ENCODE measurements around the gene CEP95.
"Not testable (repeated sequence)": the region's sequence is repeated elsewhere in the genome, so short reads cannot be mapped to it uniquely, and the experiment has no call there.

CEP95 gene

GRCh38 chr17:64506576-64507412 is at the start of gene CEP95:
Gene CEP95, plus strand, starts transcription at chr17:64506977. Its CDS starts 121 bp downstream, at chr17:64507098.
- DNase-seq, result peak; percentile 97

- DNase-seq, result no peak
Observed at GRCh38 chr17:64457156-64457555, 49.6 kb upstream of the CEP95 start.

DNA sequence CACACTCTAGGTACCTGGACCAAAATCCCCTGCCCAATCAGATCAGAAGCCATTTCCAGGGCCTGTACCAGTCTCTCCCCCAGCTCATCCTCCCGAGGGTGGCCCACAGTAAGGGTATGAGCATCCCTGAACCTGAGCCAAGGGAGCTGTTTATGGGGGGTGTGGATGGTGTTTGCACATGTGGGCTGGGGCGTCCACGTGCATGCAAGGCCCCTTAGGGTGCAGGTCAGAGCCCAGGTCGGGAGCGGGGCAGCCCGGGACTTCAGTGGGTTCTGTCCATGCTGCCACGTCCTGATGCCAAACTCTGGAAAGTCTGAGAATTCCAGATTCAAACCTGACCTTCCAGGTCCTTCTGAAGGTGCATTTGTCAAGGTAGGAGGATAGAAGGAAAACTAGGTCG is 48.0 kb upstream of the CEP95 start:
- no peak for DNase-seq

DNA sequence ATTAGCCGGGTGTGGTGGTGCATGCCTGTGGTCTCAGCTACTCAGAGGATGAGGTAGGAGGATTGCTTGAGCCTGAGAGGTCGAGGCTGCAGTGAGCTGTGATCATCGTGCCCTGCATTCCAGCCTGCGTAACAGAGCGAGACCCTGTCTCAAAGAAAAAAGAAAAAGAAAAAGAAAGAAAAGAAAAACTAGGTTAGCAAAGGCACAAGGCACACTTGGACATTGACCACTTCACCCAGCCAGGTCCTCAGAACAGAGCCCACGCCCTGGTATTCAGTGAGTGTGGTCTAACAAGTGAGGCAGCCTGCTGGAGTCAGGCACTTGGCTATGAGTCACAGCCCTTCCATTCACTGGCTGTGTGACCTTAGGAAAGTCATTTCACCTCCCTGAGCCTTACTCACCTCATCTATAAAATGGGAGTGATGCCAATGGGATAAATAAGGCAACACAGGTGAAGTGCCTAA is 47.5 kb upstream of the CEP95 start:
- DNase-seq, result no peak

DNA sequence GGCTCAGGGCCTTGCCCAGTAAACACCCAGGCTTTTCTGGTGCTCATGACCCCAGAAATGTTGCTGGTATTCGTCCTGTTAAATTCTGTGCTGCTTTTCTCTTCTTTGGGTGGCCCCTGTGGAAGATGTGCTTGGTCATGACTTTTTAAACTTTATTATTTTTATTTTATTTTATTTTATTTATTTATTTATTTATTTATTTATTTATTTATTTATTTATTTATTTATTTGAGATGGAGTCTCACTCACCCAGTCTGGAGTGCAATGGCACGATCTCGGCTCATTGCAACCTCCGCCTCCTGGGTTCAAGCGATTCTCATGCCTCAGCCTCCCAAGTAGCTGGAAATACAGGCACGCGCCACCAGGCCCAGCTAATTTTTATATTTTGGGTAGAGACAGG is 47.0 kb upstream of the CEP95 start:
- DNase-seq, result not testable (repeated sequence)

GRCh38 chr17:64460955-64461354 is 45.8 kb upstream of the CEP95 start:
- no peak for DNase-seq

DNA sequence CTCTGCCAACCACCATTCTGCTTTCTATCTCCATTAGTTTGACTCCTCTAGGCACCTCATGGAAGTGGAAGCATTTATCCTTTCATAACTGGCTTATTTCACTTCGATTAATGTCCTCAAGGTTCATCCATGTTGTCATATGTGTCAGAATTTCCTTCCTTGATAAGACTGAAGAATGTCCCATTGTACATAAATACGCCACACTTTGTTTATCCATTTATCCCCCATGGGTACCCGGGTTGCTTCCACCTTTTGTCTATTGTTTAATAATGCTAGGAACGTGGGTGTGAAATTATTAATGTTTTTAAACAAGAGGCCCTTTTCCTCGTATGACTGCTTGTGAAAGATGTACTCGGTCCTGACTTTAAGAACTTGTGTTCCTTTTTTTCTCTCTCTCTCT is 45.0 kb upstream of the CEP95 start:
- DNase-seq, result no peak

DNA sequence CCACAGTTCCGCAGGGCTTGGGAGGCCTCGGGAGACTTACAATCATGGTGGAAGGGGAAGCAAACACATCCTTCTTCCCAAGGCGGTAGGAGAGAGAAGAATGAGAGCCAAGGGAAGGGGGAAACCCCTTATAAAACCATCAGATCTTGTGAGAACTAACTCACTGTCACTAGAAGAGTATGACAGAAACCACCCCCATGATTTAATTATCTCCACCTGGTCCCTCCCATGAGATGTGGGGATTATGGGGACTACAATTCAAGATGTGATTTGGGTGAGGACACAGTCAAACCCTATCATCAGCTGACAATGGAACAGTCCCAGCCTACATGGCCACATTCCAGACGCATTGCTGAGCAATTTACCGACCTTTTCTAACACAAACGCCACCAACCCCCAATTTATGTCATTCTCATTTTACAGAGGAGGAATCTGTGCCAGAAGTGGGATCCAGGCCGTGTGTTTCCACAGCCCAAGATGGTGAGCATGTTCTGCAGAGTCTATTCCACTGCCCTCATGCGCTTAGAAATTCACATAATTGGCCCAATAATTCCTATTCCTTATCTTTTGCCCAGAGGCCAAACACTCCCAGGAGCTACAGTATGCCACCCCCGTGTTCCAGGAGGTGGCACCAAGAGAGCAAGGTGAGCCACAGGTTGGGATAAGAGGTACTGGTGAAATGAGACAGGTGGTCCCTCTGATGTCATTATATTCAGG is 40.6 kb upstream of the CEP95 start:
- no peak for DNase-seq

GRCh38 chr17:64466834-64467233 is 39.9 kb upstream of the CEP95 start:
- not testable (repeated sequence) for DNase-seq

DNA sequence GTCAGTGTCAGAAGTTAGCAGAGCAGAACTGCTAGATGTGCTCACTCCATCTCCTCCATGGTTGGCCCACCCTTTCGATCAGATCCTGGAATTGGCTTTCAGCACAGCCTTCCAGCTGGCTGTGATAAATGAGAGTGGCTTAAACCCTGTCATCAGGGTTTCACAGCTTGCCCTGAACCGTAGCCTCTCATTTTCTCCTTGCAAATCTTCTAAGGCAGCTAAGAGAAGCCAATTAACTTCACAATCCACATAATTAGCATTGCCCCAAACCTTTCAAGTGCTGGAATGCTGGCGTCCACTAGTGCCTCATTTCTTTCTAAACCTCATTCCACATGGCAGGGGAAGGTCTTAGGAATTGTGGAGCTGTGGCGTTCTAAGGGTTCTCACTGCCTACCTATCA is 36.2 kb upstream of the CEP95 start:
- DNase-seq, result no peak

GRCh38 chr17:64471440-64471839 is 35.3 kb upstream of the CEP95 start:
- DNase-seq, result no peak

DNA sequence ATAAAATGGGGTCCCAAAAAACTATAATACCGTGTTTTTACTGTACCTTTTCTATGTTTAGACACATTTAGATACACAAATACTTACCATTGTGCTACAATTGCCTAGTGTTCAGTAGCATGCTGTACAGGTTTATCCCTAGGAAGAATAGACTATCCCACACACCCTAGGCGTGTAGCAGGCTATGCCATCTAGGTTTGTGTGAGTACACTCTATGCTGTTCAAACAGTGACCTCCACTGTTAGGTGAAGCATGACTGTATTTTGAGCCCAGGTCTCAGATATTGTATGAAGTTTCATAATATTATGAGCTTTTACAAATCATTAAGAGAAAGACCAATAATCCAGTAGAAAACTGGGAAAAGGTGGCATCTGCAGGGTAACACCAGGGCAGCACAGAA is 34.2 kb upstream of the CEP95 start:
- no peak for DNase-seq

DNA sequence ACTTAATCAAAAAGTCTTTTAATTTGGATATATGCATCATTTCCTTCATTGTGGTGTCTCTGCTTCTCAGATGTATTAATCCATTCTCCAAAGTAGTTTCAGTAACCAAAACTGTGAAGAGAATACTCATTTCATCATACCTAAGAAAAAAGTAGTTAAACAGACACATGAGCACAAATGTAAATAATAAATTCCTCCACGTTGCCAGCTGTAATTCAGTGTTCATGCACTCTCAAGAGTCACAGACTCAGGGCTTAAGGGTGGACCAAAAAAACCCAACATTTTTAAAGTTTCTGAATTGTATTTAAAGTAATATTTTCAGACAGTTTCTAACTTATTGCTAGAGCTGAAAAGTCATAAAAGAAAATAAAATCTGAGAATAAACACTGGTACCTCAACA is 28.9 kb upstream of the CEP95 start:
- DNase-seq, result no peak

DNA sequence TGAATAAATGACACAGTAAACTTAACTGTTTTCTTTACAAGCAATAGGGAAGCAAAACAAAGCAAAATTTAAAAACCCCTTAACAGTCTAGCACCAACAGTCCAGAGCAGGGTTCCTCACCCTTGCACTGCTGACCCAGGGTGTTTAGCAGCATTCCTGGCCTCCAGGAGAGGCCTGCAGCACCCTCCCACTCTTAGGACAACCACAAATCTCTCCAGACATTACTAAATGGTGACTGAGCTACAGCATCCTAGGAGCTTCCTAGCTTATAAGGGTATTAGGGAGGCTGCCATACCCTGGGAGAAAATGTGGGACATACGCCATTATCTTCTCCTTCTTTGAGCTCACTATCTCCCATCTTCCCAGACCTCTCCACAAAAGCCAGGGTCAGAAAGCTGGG is 25.8 kb upstream of the CEP95 start:
- DNase-seq, result no peak

- no peak for DNase-seq
Observed at GRCh38 chr17:64484380-64484779, 22.4 kb upstream of the CEP95 start.

GRCh38 chr17:64488301-64488700 is 18.5 kb upstream of the CEP95 start:
- DNase-seq, result no peak

- no peak for DNase-seq
Observed at GRCh38 chr17:64491034-64491860, 15.5 kb upstream of the CEP95 start.

DNA sequence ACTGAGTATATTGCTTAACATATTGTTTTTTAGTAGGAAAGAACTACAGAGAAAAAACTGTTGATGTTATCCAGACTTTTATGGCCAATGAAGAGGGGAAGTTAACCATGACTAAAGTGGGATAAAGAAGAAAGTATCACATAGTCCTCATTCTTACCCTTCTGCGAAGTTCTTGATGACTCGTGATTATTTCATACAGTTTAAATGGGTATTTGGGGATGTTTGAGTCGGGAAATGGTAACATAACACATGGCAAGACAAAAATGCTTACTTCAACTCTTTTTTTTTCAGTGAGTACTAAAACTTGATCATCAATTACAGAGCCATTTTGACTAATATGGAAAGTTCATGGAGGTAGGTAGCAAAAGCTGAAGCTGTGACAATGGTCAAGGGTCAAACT is 14.8 kb upstream of the CEP95 start:
- no peak for DNase-seq

GRCh38 chr17:64492481-64493109 is 14.2 kb upstream of the CEP95 start:
- DNase-seq, result no peak

DNA sequence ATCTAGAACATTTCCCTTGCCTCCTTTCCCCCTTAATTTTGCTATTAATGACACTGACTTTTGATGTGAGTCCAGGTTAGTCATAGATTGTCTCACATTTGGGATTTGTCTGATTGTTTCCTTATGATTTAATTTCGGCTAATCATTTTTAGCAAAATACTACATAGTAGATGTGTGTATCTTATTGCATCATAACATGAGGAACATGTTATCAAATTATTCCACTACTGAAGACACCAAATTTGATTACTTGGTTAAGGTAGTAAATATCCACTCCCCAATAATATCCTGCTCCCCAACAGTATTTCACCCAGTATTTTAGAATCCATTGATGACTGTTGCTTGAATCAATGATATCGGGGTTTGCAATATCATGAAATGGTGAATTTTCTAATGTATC is 12.7 kb upstream of the CEP95 start:
- DNase-seq, result no peak

DNA sequence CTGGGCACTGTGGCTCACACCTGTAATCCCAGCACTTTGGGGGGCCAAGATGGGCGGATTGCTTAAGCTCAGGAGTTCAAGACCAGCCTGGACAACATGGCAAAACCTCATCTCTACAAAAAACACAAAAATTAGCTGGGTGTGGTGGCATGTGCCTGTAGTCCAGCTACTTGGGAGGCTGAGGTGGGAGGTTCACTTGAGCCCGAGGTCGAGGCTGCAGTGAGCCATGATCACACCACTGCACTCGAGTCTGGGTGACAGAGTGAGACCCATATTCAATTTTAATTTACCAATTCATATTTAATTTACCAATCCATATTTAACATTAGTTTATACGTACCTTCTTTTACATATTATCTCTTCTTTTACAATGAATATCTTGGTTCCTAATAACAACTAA is 11.5 kb upstream of the CEP95 start:
- DNase-seq, result not testable (repeated sequence)

- DNase-seq, result no peak
Observed at GRCh38 chr17:64496348-64496785, 10.4 kb upstream of the CEP95 start.
